Liver (tissue), 3 donors: ENCODE measurements around the gene AARSD1.

Experiments used
- ATF3 ChIP-seq: IDR thresholded peaks from 2 replicates; pipeline ENCODE4 v1.6.1; 2016; ENCODE audit warnings: antibody characterized with exemption
- CTCF ChIP-seq: fragments of 150-350 bp; IDR thresholded peaks from 2 replicates; pipeline ENCODE4 v1.5.1; 2017; ENCODE audit warnings: improper control_type of control experiment, low read depth, low read length; ENCODE audit not compliant: missing input control
- EGR1 ChIP-seq, 2 donors: IDR thresholded peaks; 2 replicates each; pipeline ENCODE4 v1.6.1; 2016 to 2018; ENCODE audit warnings: antibody characterized with exemption in 2 of 2, low read depth in 2 of 2
- FOXA1 ChIP-seq: IDR thresholded peaks from 2 replicates; pipeline ENCODE4 v1.6.1; 2016; ENCODE audit warnings: antibody characterized with exemption
- GABPA ChIP-seq, 2 donors: IDR thresholded peaks in 1 of 2; conservative IDR thresholded peaks in 1 of 2; 2 replicates each; pipeline ENCODE4 v1.6.1; 2016; ENCODE audit warnings: antibody characterized with exemption in 2 of 2, mild to moderate bottlenecking in 1 of 2, moderate library complexity in 1 of 2
- MAX ChIP-seq: IDR thresholded peaks from 2 replicates; pipeline ENCODE4 v1.6.1; 2016; ENCODE audit warnings: antibody characterized with exemption
- REST ChIP-seq: IDR thresholded peaks from 2 replicates; pipeline ENCODE4 v1.6.1; 2016; ENCODE audit warnings: antibody characterized with exemption, mild to moderate bottlenecking
- RXRA ChIP-seq, 2 donors: IDR thresholded peaks; 2 replicates each; pipeline ENCODE4 v1.6.1; 2017 to 2018; ENCODE audit warnings: antibody characterized with exemption in 2 of 2, mild to moderate bottlenecking in 1 of 2
- SP1 ChIP-seq: IDR thresholded peaks from 2 replicates; pipeline ENCODE4 v1.6.1; 2018; ENCODE audit warnings: antibody characterized with exemption, mild to moderate bottlenecking
- TAF1 ChIP-seq: conservative IDR thresholded peaks from 2 replicates; pipeline ENCODE4 v1.6.1; 2016; ENCODE audit warnings: antibody characterized with exemption, mild to moderate bottlenecking
- YY1 ChIP-seq: IDR thresholded peaks from 2 replicates; pipeline ENCODE4 v1.6.1; 2016; ENCODE audit warnings: antibody characterized with exemption, mild to moderate bottlenecking
- ZBTB33 ChIP-seq: IDR thresholded peaks from 2 replicates; pipeline ENCODE4 v1.6.1; 2016; ENCODE audit warnings: antibody characterized with exemption
- donor health status: healthy.
- donor health status: healthy.

GRCh38 chr17:42904110-42904469 lies 60.2 kb downstream of the AARSD1 start:
- TF ChIP-seq GABPA (IDR thresholded peaks at IDR 0.05 in 1 of 2, conservative IDR thresholded peaks at IDR 0.05 in 1 of 2): no peak
- no peak for TF ChIP-seq ZBTB33
- TF ChIP-seq CTCF: no peak
- no peak for TF ChIP-seq MAX
- peak; percentile 38 for TF ChIP-seq REST
- TF ChIP-seq FOXA1: no peak
- TF ChIP-seq YY1: peak; percentile 36
- TF ChIP-seq ATF3: no peak
- TF ChIP-seq TAF1: no peak
- TF ChIP-seq SP1: peak; percentile 31
- peak; percentile 35 to 79 for TF ChIP-seq RXRA (IDR thresholded peaks at IDR 0.05)
- TF ChIP-seq EGR1 (IDR thresholded peaks at IDR 0.05; ENCODE audit: low read depth in 2 of 2): no peak
